H1 (cell line): ENCODE data around the gene RNF144A. TPM values are rescaled to one million over a fixed set of nuclear protein-coding genes. Genes with fewer than 3 reads are reported as not detected.

Experiments used
- CTCF ChIA-PET: fragments of 300-600 bp; sonication (Branson Sonifier 250); formaldehyde crosslinking; loops from one replicate; lab custom pipeline; 2021; ENCODE audit not compliant: partially characterized antibody; lab: Charles Lee
- POLR2A ChIA-PET: fragments of 300-600 bp; sonication (Branson Sonifier 250); formaldehyde crosslinking; loops from one replicate; lab custom pipeline; 2021; ENCODE audit warnings: inconsistent platforms; ENCODE audit not compliant: partially characterized antibody; lab: Charles Lee
- DNase-seq, 2 experiments: peaks; one replicate each; pipeline versions ENCODE4 v3.0.0 to v3.0.0-alpha.2; 2010 to 2022; ENCODE audit warnings: low spot score in 2 of 2, low read depth in 1 of 2, mixed read lengths in 1 of 2
- FAIRE-seq: peaks from 2 replicates; lab custom pipeline; 2011; peaks lifted over from hg19 to GRCh38; lab: Jason Lieb, UNC
- H2AFZ ChIP-seq: 2 replicates; pipeline ENCODE4 v1.8.1; 2012; ENCODE audit warnings: low read length, inconsistent platforms
- H2AK5ac ChIP-seq: 2 replicates; pipeline ENCODE4 v1.6.1; 2013; ENCODE audit warnings: low read depth, low read length
- H2BK120ac ChIP-seq: replicated peaks from 2 replicates; pipeline ENCODE3; 2013; ENCODE audit warnings: low read depth, low read length, inconsistent platforms
- H2BK12ac ChIP-seq: 2 replicates; pipeline ENCODE4 v1.6.1; 2013; ENCODE audit warnings: low read depth, low read length
- H2BK15ac ChIP-seq: 2 replicates; pipeline ENCODE4 v1.6.1; 2013; ENCODE audit warnings: low read length
- H2BK20ac ChIP-seq: 2 replicates; pipeline ENCODE4 v1.6.1; 2013; ENCODE audit warnings: low read length
- H2BK5ac ChIP-seq: 2 replicates; pipeline ENCODE4 v1.6.1; 2013; ENCODE audit warnings: low read depth, low read length
- H3K14ac ChIP-seq: 2 replicates; pipeline ENCODE4 v1.6.1; 2013; ENCODE audit warnings: inconsistent platforms; ENCODE audit not compliant: insufficient read length
- H3K18ac ChIP-seq: 2 replicates; pipeline ENCODE4 v1.6.1; 2013; ENCODE audit warnings: low read length; ENCODE audit errors: extremely low read depth
- H3K23ac ChIP-seq: 2 replicates; pipeline ENCODE4 v1.6.1; 2013; ENCODE audit warnings: inconsistent platforms; ENCODE audit not compliant: insufficient read length
- H3K23me2 ChIP-seq: 2 replicates; pipeline ENCODE4 v1.6.1; 2013; ENCODE audit warnings: low read depth, low read length
- H3K27ac ChIP-seq: 2 replicates; pipeline ENCODE4 v1.6.1; 2011; ENCODE audit warnings: low read depth, low read length, inconsistent platforms
- H3K27me3 ChIP-seq, 4 experiments: replicated peaks in 1 of 4; 1 replicate in 1 of 4; 2 replicates in 3 of 4; pipeline versions ENCODE4 v1.6.1 to v1.8.1; 2011 to 2013; ENCODE audit warnings: low read length in 3 of 4, mild to moderate bottlenecking in 3 of 4, inconsistent platforms in 2 of 4, mixed read lengths in 2 of 4, moderate library complexity in 1 of 4; ENCODE audit not compliant: control insufficient read depth in 3 of 4, insufficient read depth in 3 of 4; ENCODE audit errors: extremely low read depth in 1 of 4
- H3K36me3 ChIP-seq, 4 experiments: 2 replicates each; pipeline versions ENCODE4 v1.6.1 to v1.8.1; 2011 to 2013; ENCODE audit warnings: mild to moderate bottlenecking in 4 of 4, low read length in 3 of 4, moderate library complexity in 2 of 4, control low read depth in 1 of 4, inconsistent platforms in 1 of 4; ENCODE audit not compliant: insufficient read depth in 4 of 4, control insufficient read depth in 2 of 4
- H3K4ac ChIP-seq: replicated peaks from 2 replicates; pipeline ENCODE3; 2013; ENCODE audit warnings: low read length, low read depth, mixed read lengths, inconsistent platforms; ENCODE audit not compliant: insufficient read length
- H3K4me1 ChIP-seq, 4 experiments: replicated peaks in 1 of 4; 1 replicate in 1 of 4; 2 replicates in 3 of 4; pipeline versions ENCODE4 v1.6.1 to v1.8.1; 2011 to 2013; ENCODE audit warnings: low read length in 3 of 4, inconsistent platforms in 2 of 4, mixed read lengths in 1 of 4; ENCODE audit not compliant: insufficient read depth in 4 of 4, control insufficient read depth in 3 of 4
- H3K4me2 ChIP-seq, 2 experiments: 2 replicates each; pipeline versions ENCODE4 v1.6.1 to v1.8.1; 2011 to 2013; ENCODE audit warnings: low read depth in 2 of 2, low read length in 2 of 2, control low read depth in 1 of 2, inconsistent platforms in 1 of 2, mild to moderate bottlenecking in 1 of 2; ENCODE audit not compliant: insufficient read depth in 1 of 2
- H3K4me3 ChIP-seq, 4 experiments: fragments of 200-600, 300-600 bp in 1 of 4; sonication (generic), shearing (Covaris generic), sonication (Bioruptor Twin) in 1 of 4; 2 replicates each; pipeline versions ENCODE4 v1.5.1 to v1.8.1; 2011 to 2016; ENCODE audit warnings: low read length in 4 of 4, low read depth in 3 of 4, control low read depth in 2 of 4, inconsistent platforms in 2 of 4, mild to moderate bottlenecking in 2 of 4, mixed read lengths in 1 of 4, moderate library complexity in 1 of 4; ENCODE audit not compliant: insufficient read depth in 2 of 4; ENCODE audit errors: extremely low read depth in 1 of 4
- H3K56ac ChIP-seq: replicated peaks from 2 replicates; pipeline ENCODE3; 2013; ENCODE audit warnings: low read depth, mild to moderate bottlenecking, mixed read lengths, low read length, inconsistent platforms; ENCODE audit not compliant: insufficient read length
- H3K79me1 ChIP-seq: 2 replicates; pipeline ENCODE4 v1.6.1; 2013; ENCODE audit warnings: low read depth, low read length, control low read depth
- H3K79me2 ChIP-seq, 2 experiments: 2 replicates each; pipeline versions ENCODE4 v1.6.1 to v1.8.1; 2012 to 2013; ENCODE audit warnings: low read length in 2 of 2, mild to moderate bottlenecking in 2 of 2, inconsistent platforms in 1 of 2; ENCODE audit not compliant: insufficient read depth in 2 of 2, control insufficient read depth in 1 of 2
- H3K9ac ChIP-seq, 4 experiments: replicated peaks in 1 of 4; 1 replicate in 1 of 4; 2 replicates in 3 of 4; pipeline versions ENCODE4 v1.6.1 to v1.8.1; 2011 to 2013; ENCODE audit warnings: low read depth in 3 of 4, low read length in 3 of 4, control low read depth in 2 of 4, mild to moderate bottlenecking in 2 of 4, moderate library complexity in 2 of 4, inconsistent platforms in 1 of 4; ENCODE audit errors: extremely low read depth in 1 of 4
- H3K9me3 ChIP-seq, 2 experiments: 2 replicates each; pipeline versions ENCODE4 v1.6.1 to v1.8.1; 2012 to 2013; ENCODE audit warnings: mild to moderate bottlenecking in 2 of 2, moderate library complexity in 2 of 2, control low read depth in 1 of 2, inconsistent platforms in 1 of 2, low read depth in 1 of 2, low read length in 1 of 2, mixed read lengths in 1 of 2; ENCODE audit not compliant: insufficient read depth in 2 of 2
- H4K20me1 ChIP-seq, 2 experiments: replicated peaks in 1 of 2; 2 replicates each; pipeline versions ENCODE3 to v1.8.1; 2011 to 2013; ENCODE audit warnings: inconsistent platforms in 2 of 2, low read length in 2 of 2, mild to moderate bottlenecking in 1 of 2; ENCODE audit not compliant: insufficient read depth in 2 of 2, control insufficient read depth in 1 of 2
- H4K5ac ChIP-seq: 2 replicates; pipeline ENCODE4 v1.6.1; 2013; ENCODE audit warnings: low read length, low read depth, mixed read lengths, inconsistent platforms; ENCODE audit not compliant: insufficient read length
- H4K8ac ChIP-seq: 2 replicates; pipeline ENCODE4 v1.8.0; 2013; ENCODE audit warnings: mild to moderate bottlenecking, moderate library complexity, low read length, inconsistent platforms; ENCODE audit not compliant: insufficient read depth; ENCODE audit errors: extremely low read depth
- H4K91ac ChIP-seq: replicated peaks from 2 replicates; pipeline ENCODE3; 2013; ENCODE audit warnings: low read length, mixed read lengths, inconsistent platforms; ENCODE audit not compliant: insufficient read length
- ATF2 ChIP-seq: IDR thresholded peaks from 2 replicates; pipeline ENCODE4 v1.6.1; 2012; ENCODE audit warnings: low read length, inconsistent platforms
- POU5F1 ChIP-seq: IDR thresholded peaks from 2 replicates; pipeline ENCODE4 v1.6.1; 2011; ENCODE audit warnings: low read depth, mild to moderate bottlenecking, low read length, moderate library complexity
- SIX5 ChIP-seq: IDR thresholded peaks from 2 replicates; pipeline ENCODE4 v1.6.1; 2011; ENCODE audit warnings: mild to moderate bottlenecking, low read depth, low read length
- SUZ12 ChIP-seq: fragments of 200-600 bp; sonication (generic); IDR thresholded peaks from 2 replicates; pipeline ENCODE4 v1.6.1; 2012; ENCODE audit warnings: mild to moderate bottlenecking, inconsistent platforms, low read length, moderate library complexity, mixed read lengths
- TAF1 ChIP-seq: IDR thresholded peaks from 2 replicates; pipeline ENCODE4 v1.6.1; 2011; ENCODE audit warnings: mild to moderate bottlenecking, low read depth, low read length
- TEAD4 ChIP-seq: IDR thresholded peaks from 2 replicates; pipeline ENCODE4 v1.6.1; 2012; ENCODE audit warnings: low read depth, low read length, inconsistent platforms, mixed read lengths
- WGBS, 2 experiments: shearing (Covaris generic) in 1 of 2; methylation state at CpG; one replicate each; pipeline versions ENCODE4 v1.1.6 to v1.1.7; 2013 to 2015; ENCODE audit warnings: low lambda C conversion rate in 2 of 2, mixed read lengths in 2 of 2, inconsistent platforms in 1 of 2, low coverage in 1 of 2, missing lambda C conversion rate in 1 of 2; ENCODE audit not compliant: insufficient replicate concordance in 2 of 2, insufficient coverage in 1 of 2, insufficient read length in 1 of 2; ENCODE audit errors: extremely low coverage in 1 of 2, missing lambda C conversion rate in 1 of 2; 5-methylcytosine and 5-hydroxymethylcytosine counted together
- polyA plus RNA-seq, 7 experiments: library from polyadenylated mRNA; depleted of rRNA in 3 of 7; stranded (reverse) in 5 of 7; unstranded in 2 of 7; fragments of >200 nt in 5 of 7; fragments of 200-250 nt in 2 of 7; gene quantifications; 1 replicate in 5 of 7; 2 replicates in 1 of 7; 4 replicates in 1 of 7; pipeline versions ENCODE4 v1.2.1 to v1.2.3, GENCODE V29; 2011 to 2013; ENCODE audit warnings: missing spikeins in 2 of 7, mixed read lengths in 2 of 7
- total RNA-seq: library from RNA; stranded (reverse); fragmentation: NEBNext Ultra II Directional; extraction: Animal tissue kit (Norgen Biotek cat#: 25700); gene quantifications from 2 replicates; pipeline ENCODE4 v1.2.1, GENCODE V29; 2021

The RNF144A gene
- total and polyA plus RNA-seq, 2 of the 8 experiments (the other 6 are each of a cell fraction or from before 2014, with no cell fraction given): 14.0 to 15.0 TPM

- no peak overlapping the region for H2AK5ac ChIP-seq
- no peaks in the 10 kb centered on the region; the same call in 1 of the 2 replicates for H3K79me1 ChIP-seq
- no peak overlapping the region for H2BK15ac ChIP-seq
- H3K9me3 ChIP-seq: peaks cover 2 to 10% of the 10 kb centered on the region in 2 experiments; a peak in 3 of 4 replicates
- no peak overlapping the region for H2BK20ac ChIP-seq
- H3K27ac ChIP-seq: no peak overlapping the region
- ChIA-PET CTCF (interaction anchor here (2.4 to 14.3 kb wide), 2 partner anchors 22 to 51 kb away, joined by 10 to 132 read pairs; no protein-coding TSS in a partner anchor), POLR2A (no interaction called here)
- no peak overlapping the region for H3K18ac ChIP-seq
- TF ChIP-seq POU5F1 (no peak), ATF2 (no peak), SUZ12 (no peak), TAF1 (no peak), SIX5 (no peak), TEAD4 (no peak)
- H3K23ac ChIP-seq: no peak overlapping the region
- H2BK5ac ChIP-seq: no peak overlapping the region
- H4K91ac ChIP-seq: no peak overlapping the region
- H3K4ac ChIP-seq: no peak overlapping the region
- WGBS, 2 experiments: 90% methylated on average over 4 of the region's 4 CpGs; no CpG with 5 or more reads in 1 of the 2 experiments
- no peak overlapping the region for H2BK120ac ChIP-seq
- no peak overlapping the region for H3K9ac ChIP-seq
- H3K36me3 ChIP-seq: peaks cover 0 to 7% (median 0%) of the 10 kb centered on the region in 4 experiments; a peak in 1 of 8 replicates
- no peaks in the 10 kb centered on the region for H4K20me1 ChIP-seq
- no peak overlapping the region for H3K56ac ChIP-seq
- DNase-seq: no peak
- FAIRE-seq: no peak
- H4K5ac ChIP-seq: no peak overlapping the region
- no peak overlapping the region for H3K14ac ChIP-seq
- H4K8ac ChIP-seq: no peak overlapping the region
- H3K4me1 ChIP-seq: no peaks in the 10 kb centered on the region; a peak in 2 of 7 replicates
- H2AFZ ChIP-seq: no peak overlapping the region
- no peak overlapping the region for H3K4me3 ChIP-seq
- no peaks in the 10 kb centered on the region for H3K23me2 ChIP-seq
- H3K27me3 ChIP-seq: no peaks in the 10 kb centered on the region
- H3K79me2 ChIP-seq: no peaks in the 10 kb centered on the region
- H3K4me2 ChIP-seq: no peak overlapping the region
- H2BK12ac ChIP-seq: no peak overlapping the region
Measured at GRCh38 chr2:6992794-6993228, 75.6 kb downstream of the RNF144A start.
